DMS53 treated with DMSO at 0.1 percent for 48 hours (cell line): ENCODE data around the gene PLD6.
"Not testable (repeated sequence)": the region's sequence is repeated elsewhere in the genome, so short reads cannot be mapped to it uniquely, and the experiment has no call there.

Source experiments
- DNase-seq: peaks from one replicate; lab custom pipeline; 2025; ENCODE audit not compliant: unreplicated experiment; lab: John Stamatoyannopoulos, UW

PLD6 gene

GRCh38 chr17:17206124-17206912 lies at the start of gene PLD6:
PLD6 (minus strand) TSS chr17:17206333; CDS start chr17:17206286, 47 bp downstream.
- DNase-seq = peak; percentile 41

GRCh38 chr17:17255689-17256088 lies 49.6 kb upstream of the PLD6 start:
- not testable (repeated sequence) for DNase-seq

GRCh38 chr17:17254036-17254435 lies 47.9 kb upstream of the PLD6 start:
- no peak for DNase-seq

GRCh38 chr17:17253406-17253805 lies 47.3 kb upstream of the PLD6 start:
- DNase-seq = no peak

GRCh38 chr17:17252149-17252661 lies 46.1 kb upstream of the PLD6 start:
- no peak for DNase-seq

GRCh38 chr17:17246879-17247278 lies 40.7 kb upstream of the PLD6 start:
- DNase-seq = no peak

GRCh38 chr17:17243163-17243562 lies 37.0 kb upstream of the PLD6 start:
- DNase-seq = no peak

GRCh38 chr17:17242246-17242645 lies 36.1 kb upstream of the PLD6 start:
- no peak for DNase-seq

GRCh38 chr17:17241656-17242055 lies 35.5 kb upstream of the PLD6 start:
- no peak for DNase-seq

- DNase-seq = no peak
Observed at GRCh38 chr17:17239832-17240231, 33.7 kb upstream of the PLD6 start.

GRCh38 chr17:17237026-17237799 lies 31.1 kb upstream of the PLD6 start, which contains the start of gene FLCN:
FLCN (minus strand) TSS chr17:17237168; CDS start chr17:17228137, 9,031 bp downstream.
- peak; percentile 49 for DNase-seq

- DNase-seq = no peak
Observed at GRCh38 chr17:17236295-17237025, 30.3 kb upstream of the PLD6 start.

- no peak for DNase-seq
Observed at GRCh38 chr17:17235212-17236174, 29.4 kb upstream of the PLD6 start.

- no peak for DNase-seq
Observed at GRCh38 chr17:17232303-17232621, 26.1 kb upstream of the PLD6 start.

GRCh38 chr17:17231621-17232302 lies 25.6 kb upstream of the PLD6 start:
- DNase-seq = no peak

GRCh38 chr17:17229416-17230384 lies 23.6 kb upstream of the PLD6 start:
- DNase-seq = no peak

GRCh38 chr17:17228521-17229279 lies 22.6 kb upstream of the PLD6 start:
- DNase-seq = no peak
